Muscle of back (tissue), 11 donors: Measurements from ENCODE around the gene C1QTNF1. TPM values are rescaled to one million over a fixed set of nuclear protein-coding genes. Genes with fewer than 3 reads are reported as not detected.
A peak's percentile ranks its signal among the peaks of the same experiment; 100 is the strongest.

Experiments
- DNase-seq, 3 donors: peaks; one replicate each; pipeline versions ENCODE4 v3.0.0 to v3.0.0-alpha.2; 2013
- polyA plus RNA-seq, 10 donors: library from polyadenylated mRNA; unstranded; fragments of 120-200 nt; gene quantifications; one replicate each; pipeline ENCODE4 v1.2.1, GENCODE V29; 2013; ENCODE audit not compliant: insufficient read length in 10 of 10

C1QTNF1 gene
- polyA plus RNA-seq, 10 donors: 4.0 to 15.5 (median 5.3) TPM

- no peak for DNase-seq
Observed at GRCh38 chr17:79003661-79004411, 20.1 kb upstream of the C1QTNF1 start.

GRCh38 chr17:79005063-79005861 lies 18.7 kb upstream of the C1QTNF1 start:
- DNase-seq: no peak

GRCh38 chr17:79006046-79006445 lies 17.9 kb upstream of the C1QTNF1 start:
- no peak for DNase-seq

- no peak for DNase-seq
Observed at GRCh38 chr17:79006794-79007503, 17.0 kb upstream of the C1QTNF1 start.

GRCh38 chr17:79007504-79008381 lies 16.2 kb upstream of the C1QTNF1 start:
- no peak for DNase-seq

- no peak for DNase-seq
Observed at GRCh38 chr17:79008666-79009387, 15.1 kb upstream of the C1QTNF1 start.

- peak; percentile 87 to 96 (median 92) for DNase-seq
Observed at GRCh38 chr17:79009397-79010303, 14.3 kb upstream of the C1QTNF1 start, which contains the start of gene CANT1. CANT1 (minus strand) TSS chr17:79009764; CDS start chr17:78997622, 12,142 bp downstream.

GRCh38 chr17:79010304-79010646 lies 13.7 kb upstream of the C1QTNF1 start:
- DNase-seq: no peak

- no peak for DNase-seq
Observed at GRCh38 chr17:79011451-79012147, 12.4 kb upstream of the C1QTNF1 start.

- no peak for DNase-seq
Observed at GRCh38 chr17:79012563-79013134, 11.3 kb upstream of the C1QTNF1 start.

GRCh38 chr17:79014158-79014758 lies 9.7 kb upstream of the C1QTNF1 start:
- DNase-seq: no peak

- no peak for DNase-seq
Observed at GRCh38 chr17:79017546-79018369, 6.2 kb upstream of the C1QTNF1 start.

- DNase-seq: no peak
Observed at GRCh38 chr17:79018370-79018695, 5.6 kb upstream of the C1QTNF1 start.

- no peak for DNase-seq
Observed at GRCh38 chr17:79019261-79019631, 4.7 kb upstream of the C1QTNF1 start.

- DNase-seq: peak in 1 of 3 donors; percentile 77
Observed at GRCh38 chr17:79019632-79020584, 4.1 kb upstream of the C1QTNF1 start.

- no peak for DNase-seq
Observed at GRCh38 chr17:79020631-79021301, 3.2 kb upstream of the C1QTNF1 start.
